Loucy (cell line): Measurements from ENCODE around the gene HECA.

Source experiments
- CTCF ChIP-seq: fragments of 200-600 bp; sonication (generic); conservative IDR thresholded peaks from 2 replicates; pipeline ENCODE4 v1.5.1; 2014; ENCODE audit warnings: mild to moderate bottlenecking, antibody characterized with exemption, low read length
- EZH2phosphoT487 ChIP-seq: fragments of 200-600 bp; IDR thresholded peaks from 2 replicates; pipeline ENCODE4 v1.6.1; 2018; ENCODE audit warnings: antibody characterized with exemption, mild to moderate bottlenecking, moderate library complexity, borderline replicate concordance

- TF ChIP-seq CTCF (no peak), EZH2phosphoT487 (no peak)
Observed at GRCh38 chr6:139153855-139154254, 19.0 kb downstream of the HECA start.
